ENCODE data around the gene PPL.
"Not testable (repeated sequence)": the region's sequence is repeated elsewhere in the genome, so short reads cannot be mapped to it uniquely, and the experiment has no call there.

The PPL gene

GRCh38 chr16:4957720-4958509, 21.0 kb upstream of the PPL start, which contains the start of gene SEC14L5:
TSS of gene SEC14L5 (plus strand) at chr16:4958330. CDS start at chr16:4959324, 994 bp downstream.
- DNase-seq (ENCODE audit: low read depth): peak; percentile 96
- peak within 1 kb of the TSS; percentile 67 for H3K4me3 ChIP-seq (ENCODE audit: control insufficient read depth, low read depth, low read length)

GRCh38 chr16:4957420-4957719, 20.4 kb upstream of the PPL start:
- peak overlapping the region; percentile 67 for H3K4me3 ChIP-seq (ENCODE audit: control insufficient read depth, low read depth, low read length)
- no peak for DNase-seq (ENCODE audit: low read depth)
- no peak for TF ChIP-seq CTCF (conservative IDR thresholded peaks at IDR 0.05; ENCODE audit: control insufficient read depth, insufficient read depth, low read depth, low read length)

More at GRCh38 chr16:4957720-4958509, 21.0 kb upstream of the PPL start, which contains the start of gene SEC14L5:
- no peak for TF ChIP-seq CTCF (conservative IDR thresholded peaks at IDR 0.05; ENCODE audit: control insufficient read depth, insufficient read depth, low read depth, low read length)

GRCh38 chr16:4954714-4955113, 17.8 kb upstream of the PPL start:
- no peak for TF ChIP-seq CTCF (conservative IDR thresholded peaks at IDR 0.05; ENCODE audit: control insufficient read depth, insufficient read depth, low read depth, low read length)
- H3K4me3 ChIP-seq (ENCODE audit: control insufficient read depth, low read depth, low read length): no peak overlapping the region
- peak; percentile 56 for DNase-seq (ENCODE audit: low read depth)

DNA sequence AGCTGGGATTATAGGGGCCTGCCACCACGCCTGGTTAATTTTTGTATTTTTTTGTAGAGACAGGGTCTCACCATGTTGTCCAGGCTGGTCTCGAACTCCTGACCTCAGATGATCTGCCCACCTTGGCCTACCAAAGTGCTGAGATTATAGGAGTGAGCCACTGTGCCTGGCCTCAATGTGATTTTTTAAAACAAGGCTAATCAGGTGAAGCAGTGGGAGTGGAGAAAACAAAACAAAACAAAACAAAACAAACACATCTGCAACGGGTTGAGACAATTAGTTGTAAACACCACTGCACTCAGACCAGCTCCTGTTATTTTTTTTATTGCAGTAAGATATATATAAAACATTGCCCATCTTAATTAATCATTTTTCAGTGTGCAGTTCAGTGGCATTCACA, 14.6 kb upstream of the PPL start:
- DNase-seq (ENCODE audit: low read depth); H3K4me3 ChIP-seq (ENCODE audit: control insufficient read depth, low read depth, low read length): not testable (repeated sequence)

GRCh38 chr16:4949986-4950385, 13.0 kb upstream of the PPL start:
- DNase-seq (ENCODE audit: low read depth): no peak
- H3K4me3 ChIP-seq (ENCODE audit: control insufficient read depth, low read depth, low read length): no peak overlapping the region
- TF ChIP-seq CTCF (conservative IDR thresholded peaks at IDR 0.05; ENCODE audit: control insufficient read depth, insufficient read depth, low read depth, low read length): no peak

- H3K4me3 ChIP-seq (ENCODE audit: control insufficient read depth, low read depth, low read length): no peak overlapping the region
- no peak for TF ChIP-seq CTCF (conservative IDR thresholded peaks at IDR 0.05; ENCODE audit: control insufficient read depth, insufficient read depth, low read depth, low read length)
- DNase-seq (ENCODE audit: low read depth): no peak
Measured at GRCh38 chr16:4948903-4949766, 12.2 kb upstream of the PPL start.

Measured in fibroblast of mammary gland (primary cell).